K562 (cell line): Measurements from ENCODE around the gene SPTBN4. TPM values are rescaled to one million over a fixed set of nuclear protein-coding genes. Genes with fewer than 3 reads are reported as not detected.
A peak's percentile ranks its signal among the peaks of the same experiment; 100 is the strongest.

Experiments used
- CGGBP1 ChIP-seq: fragments of 250-450 bp; sonication (Bioruptor Pico); IDR thresholded peaks from 2 replicates; pipeline ENCODE4 v1.9.0; 2021; ENCODE audit warnings: mild to moderate bottlenecking
- FOXP4 ChIP-seq: sonication (generic); formaldehyde crosslinking; IDR thresholded peaks from 2 replicates; pipeline ENCODE4 v1.8.0; 2022; ENCODE audit warnings: mild to moderate bottlenecking, missing genetic modification reagents, borderline replicate concordance
- HLTF ChIP-seq: fragments of 450-650 bp; IDR thresholded peaks from 2 replicates; pipeline ENCODE4 v1.6.1; 2016
- L3MBTL2 ChIP-seq: fragments of 450-650 bp; IDR thresholded peaks from 2 replicates; pipeline ENCODE4 v1.6.1; 2016; ENCODE audit warnings: mild to moderate bottlenecking, moderate library complexity
- MGA ChIP-seq: fragments of 450-650 bp; IDR thresholded peaks from 2 replicates; pipeline ENCODE4 v1.6.1; 2016; ENCODE audit warnings: mild to moderate bottlenecking, moderate library complexity
- NFE2 ChIP-seq: IDR thresholded peaks from 2 replicates; pipeline ENCODE4 v1.6.1; 2014; ENCODE audit warnings: antibody characterized with exemption, low read depth
- RAD51 ChIP-seq: fragments of 450-650 bp; IDR thresholded peaks from 2 replicates; pipeline ENCODE4 v1.7.1; 2016; ENCODE audit warnings: low read depth, mild to moderate bottlenecking, borderline replicate concordance
- polyA plus RNA-seq, 8 experiments: library from polyadenylated mRNA; depleted of rRNA in 4 of 8; stranded (reverse) in 5 of 8; unstranded in 3 of 8; fragments of >200 nt; fragmentation: Nextera tagmentation in 2 of 8; fragmentation: Illumina TruSeq in 1 of 8; extraction: Ambion mirVana in 2 of 8; extraction: Trizol in 1 of 8; gene quantifications; 2 replicates each; pipeline versions ENCODE4 v1.2.1 to v1.2.3, GENCODE V29; 2011 to 2014; ENCODE audit warnings: inconsistent platforms in 1 of 8, missing spikeins in 1 of 8
- total RNA-seq, 7 experiments: library from RNA; depleted of rRNA in 6 of 7; stranded (reverse); fragments of >200 nt in 6 of 7; fragmentation: Illumina TruSeq in 2 of 7; extraction: Trizol in 2 of 7; gene quantifications; 2 replicates each; pipeline versions ENCODE4 v1.2.1 to v1.2.3, GENCODE V29; 2011 to 2021; ENCODE audit warnings: low replicate concordance in 1 of 7
- TF ChIP-seq, protein P1 (sequence below): fragments of 250-450 bp; sonication (Bioruptor Pico); IDR thresholded peaks from 2 replicates; pipeline ENCODE4 v1.8.0; 2021; ENCODE audit warnings: moderate library complexity, mild to moderate bottlenecking, inconsistent platforms
- TF ChIP-seq, protein P2 (sequence below), 2 experiments: fragments of 450-650 bp; conservative IDR thresholded peaks; 2 replicates each; pipeline ENCODE4 v1.6.1; 2017; ENCODE audit warnings: mild to moderate bottlenecking in 2 of 2, moderate library complexity in 2 of 2

The SPTBN4 gene
- total and polyA plus RNA-seq, 9 of the 15 experiments (the other 6 are each of a cell fraction or from before 2014, with no cell fraction given) = 0.01 to 1.5 (median 0.86) TPM

GRCh38 chr19:40466219-40466984 lies 399 bp upstream of the SPTBN4 start (continued):
- TF ChIP-seq MGA (peak; percentile 73), NFE2 (no peak), FOXP4 (CRISPR knock-in tag) (0 out of 2 replicates have a peak, but pooled peaks have one; percentile 85), HLTF (no peak), CGGBP1 (CRISPR knock-in tag) (no peak), RAD51 (peak; percentile 34; the same call in 1 of the 2 replicates), L3MBTL2 (peak; percentile 20; the same call in 1 of the 2 replicates)
- TF ChIP-seq, protein P1, sequence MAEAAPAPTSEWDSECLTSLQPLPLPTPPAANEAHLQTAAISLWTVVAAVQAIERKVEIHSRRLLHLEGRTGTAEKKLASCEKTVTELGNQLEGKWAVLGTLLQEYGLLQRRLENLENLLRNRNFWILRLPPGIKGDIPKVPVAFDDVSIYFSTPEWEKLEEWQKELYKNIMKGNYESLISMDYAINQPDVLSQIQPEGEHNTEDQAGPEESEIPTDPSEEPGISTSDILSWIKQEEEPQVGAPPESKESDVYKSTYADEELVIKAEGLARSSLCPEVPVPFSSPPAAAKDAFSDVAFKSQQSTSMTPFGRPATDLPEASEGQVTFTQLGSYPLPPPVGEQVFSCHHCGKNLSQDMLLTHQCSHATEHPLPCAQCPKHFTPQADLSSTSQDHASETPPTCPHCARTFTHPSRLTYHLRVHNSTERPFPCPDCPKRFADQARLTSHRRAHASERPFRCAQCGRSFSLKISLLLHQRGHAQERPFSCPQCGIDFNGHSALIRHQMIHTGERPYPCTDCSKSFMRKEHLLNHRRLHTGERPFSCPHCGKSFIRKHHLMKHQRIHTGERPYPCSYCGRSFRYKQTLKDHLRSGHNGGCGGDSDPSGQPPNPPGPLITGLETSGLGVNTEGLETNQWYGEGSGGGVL = no peak
- TF ChIP-seq, protein P2, sequence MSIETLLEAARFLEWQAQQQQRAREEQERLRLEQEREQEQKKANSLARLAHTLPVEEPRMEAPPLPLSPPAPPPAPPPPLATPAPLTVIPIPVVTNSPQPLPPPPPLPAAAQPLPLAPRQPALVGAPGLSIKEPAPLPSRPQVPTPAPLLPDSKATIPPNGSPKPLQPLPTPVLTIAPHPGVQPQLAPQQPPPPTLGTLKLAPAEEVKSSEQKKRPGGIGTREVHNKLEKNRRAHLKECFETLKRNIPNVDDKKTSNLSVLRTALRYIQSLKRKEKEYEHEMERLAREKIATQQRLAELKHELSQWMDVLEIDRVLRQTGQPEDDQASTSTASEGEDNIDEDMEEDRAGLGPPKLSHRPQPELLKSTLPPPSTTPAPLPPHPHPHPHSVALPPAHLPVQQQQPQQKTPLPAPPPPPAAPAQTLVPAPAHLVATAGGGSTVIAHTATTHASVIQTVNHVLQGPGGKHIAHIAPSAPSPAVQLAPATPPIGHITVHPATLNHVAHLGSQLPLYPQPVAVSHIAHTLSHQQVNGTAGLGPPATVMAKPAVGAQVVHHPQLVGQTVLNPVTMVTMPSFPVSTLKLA (conservative IDR thresholded peaks at IDR 0.05) = peak; percentile 93 to 95
